Endothelial cell of umbilical vein (primary cell): Measurements from ENCODE around the gene TEX48. TPM values are rescaled to one million over a fixed set of nuclear protein-coding genes. Genes with fewer than 3 reads are reported as not detected.

Experiments
- Bru-seq: library from RNA; stranded (reverse); fragments of 400-500 nt; gene quantifications from one replicate; lab custom pipeline; 2021; lab: Mats Ljungman, UMichigan
- BruChase-seq, 2 experiments: library from RNA; stranded (reverse); fragments of 400-500 nt; gene quantifications; one replicate each; lab custom pipeline; 2021; lab: Mats Ljungman, UMichigan
- BruUV-seq: library from RNA; stranded (reverse); fragments of 400-500 nt; replicated peaks from 2 replicates; lab custom pipeline; 2021; lab: Mats Ljungman, UMichigan
- CTCF ChIA-PET: fragments of 300-600, 350-600 bp; sonication (Branson Sonifier 250); formaldehyde crosslinking; loops from one replicate; lab custom pipeline; 2021; ENCODE audit warnings: antibody characterized with exemption, inconsistent platforms; lab: Charles Lee
- POLR2A ChIA-PET: fragments of 300-600, 350-600 bp; sonication (Branson Sonifier 250); formaldehyde crosslinking; loops from one replicate; lab custom pipeline; 2021; ENCODE audit warnings: antibody characterized with exemption, inconsistent platforms; lab: Charles Lee
- DNase-seq: peaks from one replicate; pipeline ENCODE4 v3.0.0-alpha.2; 2011; ENCODE audit warnings: low read depth, low spot score
- FAIRE-seq: peaks from 2 replicates; lab custom pipeline; 2011; peaks lifted over from hg19 to GRCh38; lab: Jason Lieb, UNC
- H2AFZ ChIP-seq: 2 replicates; pipeline ENCODE4 v1.6.0; 2012; ENCODE audit warnings: low read depth, low read length, control low read depth, inconsistent platforms
- H3K27ac ChIP-seq: 2 replicates; pipeline ENCODE4 v1.5.1; 2011; ENCODE audit warnings: low read depth, mild to moderate bottlenecking, control low read depth, low read length, moderate library complexity; ENCODE audit not compliant: insufficient read depth
- H3K27me3 ChIP-seq, 2 experiments: 2 replicates each; pipeline versions ENCODE4 v1.6.0 to v1.6.1; 2011; ENCODE audit warnings: low read length in 2 of 2, mixed read lengths in 1 of 2; ENCODE audit not compliant: control insufficient read depth in 2 of 2, insufficient read depth in 2 of 2
- H3K36me3 ChIP-seq, 2 experiments: 2 replicates in 1 of 2; 3 replicates in 1 of 2; pipeline ENCODE4 v1.5.1; 2011; ENCODE audit warnings: low read length in 2 of 2, mild to moderate bottlenecking in 1 of 2, moderate library complexity in 1 of 2; ENCODE audit not compliant: control insufficient read depth in 2 of 2, insufficient read depth in 2 of 2; ENCODE audit errors: extremely low read depth in 1 of 2
- H3K4me1 ChIP-seq: 3 replicates; pipeline ENCODE4 v1.5.1; 2011; ENCODE audit warnings: mild to moderate bottlenecking, low read length; ENCODE audit not compliant: control insufficient read depth, insufficient read depth; ENCODE audit errors: extremely low read depth
- H3K4me2 ChIP-seq: 2 replicates; pipeline ENCODE4 v1.6.1; 2011; ENCODE audit warnings: low read length, control low read depth, mixed read lengths; ENCODE audit not compliant: insufficient read depth
- H3K4me3 ChIP-seq, 3 experiments: fragments of 200-600 bp in 1 of 3; sonication (generic), shearing (Covaris generic) in 1 of 3; replicated peaks in 1 of 3; 2 replicates each; pipeline ENCODE4 v1.5.1; 2011 to 2016; ENCODE audit warnings: control low read depth in 3 of 3, low read length in 3 of 3, mild to moderate bottlenecking in 2 of 3, inconsistent platforms in 1 of 3, low read depth in 1 of 3, moderate library complexity in 1 of 3; ENCODE audit not compliant: insufficient read depth in 1 of 3
- H3K79me2 ChIP-seq: 2 replicates; pipeline ENCODE4 v1.6.0; 2012; ENCODE audit warnings: low read length, inconsistent platforms; ENCODE audit not compliant: control insufficient read depth, insufficient read depth
- H3K9ac ChIP-seq: replicated peaks from 2 replicates; pipeline ENCODE3; 2011; ENCODE audit warnings: low read length, control low read depth; ENCODE audit not compliant: insufficient read depth; ENCODE audit errors: extremely low read depth
- H3K9me1 ChIP-seq: replicated peaks from 3 replicates; pipeline ENCODE4 v1.6.0; 2011; ENCODE audit warnings: mild to moderate bottlenecking, low read length; ENCODE audit not compliant: control insufficient read depth, insufficient read depth; ENCODE audit errors: extremely low read depth
- H3K9me3 ChIP-seq: replicated peaks from 2 replicates; pipeline ENCODE4 v1.5.1; 2012; ENCODE audit warnings: low read length, inconsistent platforms; ENCODE audit not compliant: control insufficient read depth, insufficient read depth
- H4K20me1 ChIP-seq: replicated peaks from 2 replicates; pipeline ENCODE3; 2011; ENCODE audit warnings: mild to moderate bottlenecking, low read length; ENCODE audit not compliant: control insufficient read depth, insufficient read depth; ENCODE audit errors: extremely low read depth
- CTCF ChIP-seq, 2 donors: IDR thresholded peaks; 1 replicate in 1 of 2; 2 replicates in 1 of 2; pipeline ENCODE4 v1.5.1; 2011; ENCODE audit warnings: low read length in 2 of 2, mild to moderate bottlenecking in 2 of 2, moderate library complexity in 2 of 2, control low read depth in 1 of 2, inconsistent platforms in 1 of 2, low read depth in 1 of 2; ENCODE audit not compliant: insufficient read depth in 1 of 2; ENCODE audit errors: extremely low read depth in 1 of 2
- EZH2 ChIP-seq: IDR thresholded peaks from 2 replicates; pipeline ENCODE4 v1.6.1; 2012; ENCODE audit warnings: borderline replicate concordance, low read depth, mild to moderate bottlenecking, moderate library complexity, low read length, inconsistent platforms; ENCODE audit not compliant: severe bottlenecking
- JUN ChIP-seq: IDR thresholded peaks from 2 replicates; pipeline ENCODE4 v1.6.1; 2011; ENCODE audit warnings: borderline replicate concordance, low read depth; ENCODE audit not compliant: insufficient read length, insufficient read depth
- MAX ChIP-seq: IDR thresholded peaks from 2 replicates; pipeline ENCODE4 v1.6.1; 2011; ENCODE audit not compliant: insufficient read depth, insufficient read length
- POLR2A ChIP-seq: IDR thresholded peaks from 2 replicates; pipeline ENCODE4 v1.6.1; 2012; ENCODE audit warnings: low read depth, mild to moderate bottlenecking, control low read depth, low read length
- dilution Hi-C: fragments of 300-500 bp; cut with MboI; formaldehyde crosslinking; loops from one replicate; pipeline ENCODE4 v1.15.0; 2019; ENCODE audit warnings: low sequenced_read_pairs; ENCODE audit not compliant: extremely low pct_ligation_motif_present
- intact Hi-C: fragments of 100-400 bp; cut with micrococcal nuclease; formaldehyde crosslinking; loops from one replicate; pipeline ENCODE4 v1.10.0; 2022
- long read RNA-seq: library from polyadenylated mRNA; stranded (forward); transcript quantifications from one replicate; pipeline ENCODE4 v2.0.0, GENCODE V29; 2021
- polyA minus RNA-seq, 3 experiments: library from RNA; depleted of rRNA, polyadenylated mRNA; stranded (reverse); fragments of >200 nt; gene quantifications; 1 replicate in 1 of 3; 2 replicates in 2 of 3; pipeline ENCODE4 v1.2.3, GENCODE V29; 2011
- polyA plus RNA-seq, 4 experiments: library from polyadenylated mRNA; depleted of rRNA in 3 of 4; stranded (reverse) in 3 of 4; unstranded in 1 of 4; fragments of >200 nt; gene quantifications; 2 replicates each; pipeline versions ENCODE4 v1.2.1 to v1.2.3, GENCODE V29; 2011 to 2012; ENCODE audit warnings: missing spikeins in 1 of 4
- total RNA-seq: library from RNA; stranded (reverse); gene quantifications from 2 replicates; pipeline ENCODE4 v1.2.3, GENCODE V29; 2021

The TEX48 gene
- not detected in 2 replicates for total RNA-seq
- not detected in 2 replicates for polyA plus RNA-seq
- polyA plus RNA-seq (2011; cell fraction: cytosol; rRNA removed), result not detected in 2 replicates
- not detected in 2 replicates for polyA plus RNA-seq (2011; cell fraction: nucleus; rRNA removed)
- polyA plus RNA-seq (2012), result not detected in 2 replicates
- polyA minus RNA-seq, result not detected in 2 replicates
- polyA minus RNA-seq (2011; cell fraction: cytosol; rRNA and poly(A)+ RNA removed), result not detected
- not detected in 2 replicates for polyA minus RNA-seq (2011; cell fraction: nucleus; rRNA and poly(A)+ RNA removed)
- Bru-seq, nascent RNA, result percentile 6 among the genes with signal in this experiment
- percentile 6 among the genes with signal in this experiment for BruChase-seq, experiment 1, labeled RNA remaining after a 6-hour chase
- BruChase-seq, experiment 2, labeled RNA remaining after a 2-hour chase, result percentile 6 among the genes with signal in this experiment
- long read RNA-seq, result 0 reads

- Histone ChIP-seq H3K27ac (no peak within 1 kb of the TSS), H3K4me3 (no peak within 1 kb of the TSS), H3K36me3 (no peaks in the 10 kb centered on the region), H4K20me1 (no peaks in the 10 kb centered on the region), H3K27me3 (no peaks in the 10 kb centered on the region), H3K79me2 (no peaks in the 10 kb centered on the region), H3K9ac (no peak within 1 kb of the TSS), H2AFZ (no peak within 1 kb of the TSS), H3K4me2 (no peak within 1 kb of the TSS), H3K9me1 (no peaks in the 10 kb centered on the region), H3K9me3 (no peaks in the 10 kb centered on the region), H3K4me1 (peaks cover 23% of the 10 kb centered on the region)
- DNase-seq, result peak; percentile 52
- CTCF ChIA-PET, result interaction anchor here (0.7 to 15.3 kb wide), 33 partner anchors 9 to 339 kb away, joined by 3 to 270 read pairs (median 6); partner anchors contain the start of genes TEX53 and TNFSF15
- TF ChIP-seq EZH2 (no peak), MAX (no peak), JUN (no peak), CTCF (IDR thresholded peaks at IDR 0.05; ENCODE audit: extremely low read depth in 1 of 2, insufficient read depth in 1 of 2, low read depth in 1 of 2, low read length in 2 of 2) (peak; percentile 67 to 78), POLR2A (no peak)
- dilution Hi-C loops, result no loop called here
- POLR2A ChIA-PET, result no interaction called here
- intact Hi-C loops, result loop anchor here (1.0 kb wide), 6 partner anchors 19 to 333 kb away; no protein-coding TSS in a partner anchor
- no TSS peak for BruUV-seq
- FAIRE-seq, result peak; percentile 38
Observed at GRCh38 chr9:114681594-114682332, at the start of gene TEX48. TSS of gene TEX48 (minus strand) at chr9:114682192. CDS start at chr9:114671723, 10,469 bp downstream.
